Measurements from ENCODE around the gene KCNK18. TPM values are rescaled to one million over a fixed set of nuclear protein-coding genes. Genes with fewer than 3 reads are reported as not detected.

The KCNK18 gene
- not detected for total RNA-seq

DNA sequence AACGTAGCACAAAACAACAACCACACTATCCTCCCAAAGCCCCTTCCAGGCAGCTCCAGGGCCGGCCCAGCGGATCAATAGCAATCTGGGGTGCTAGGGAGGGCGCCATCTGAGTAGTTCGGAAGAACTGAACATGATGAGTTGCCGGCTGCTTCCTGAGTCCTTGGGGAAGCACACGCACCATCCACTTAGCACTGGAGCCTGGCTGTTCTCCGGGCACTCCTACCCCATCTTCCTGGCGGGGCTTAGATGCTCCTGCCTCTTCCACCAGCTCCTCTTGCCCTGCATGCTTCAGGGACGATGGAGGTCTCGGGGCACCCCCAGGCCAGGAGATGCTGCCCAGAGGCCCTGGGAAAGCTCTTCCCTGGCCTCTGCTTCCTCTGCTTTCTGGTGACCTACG, at the start of gene KCNK18:
Gene KCNK18, plus strand, starts transcription at position 301 of the 400 bp plus-strand sequence. Its CDS starts 0 bp downstream, at position 301.
- DNase-seq = no peak
- Mint-ChIP-seq H3K4me3 (no peak within 1 kb of the TSS), H3K27me3 (ENCODE audit: low read depth) (no peaks in the 10 kb centered on the region), H3K27ac (no peak within 1 kb of the TSS), H3K36me3 (ENCODE audit: low read depth) (no peaks in the 10 kb centered on the region), H3K9me3 (ENCODE audit: insufficient read depth) (no peaks in the 10 kb centered on the region), H3K4me1 (ENCODE audit: low read depth) (no peaks in the 10 kb centered on the region)
- ChIA-PET CTCF (no interaction called here), POLR2A (no interaction called here)
- no peak for ATAC-seq

GRCh38 chr10:117148284-117148683, 49.0 kb upstream of the KCNK18 start:
- no peaks in the 10 kb centered on the region for H3K4me1 Mint-ChIP-seq (ENCODE audit: low read depth)
- no peak overlapping the region for H3K4me3 Mint-ChIP-seq
- H3K27me3 Mint-ChIP-seq (ENCODE audit: low read depth) = peaks cover 19% of the 10 kb centered on the region
- H3K36me3 Mint-ChIP-seq (ENCODE audit: low read depth) = no peaks in the 10 kb centered on the region
- DNase-seq = no peak
- H3K27ac Mint-ChIP-seq = no peak overlapping the region
- CTCF ChIA-PET = no interaction called here
- no peak for ATAC-seq
- no peaks in the 10 kb centered on the region for H3K9me3 Mint-ChIP-seq (ENCODE audit: insufficient read depth)
- POLR2A ChIA-PET = no interaction called here

- Mint-ChIP-seq H3K9me3 (ENCODE audit: insufficient read depth) (no peaks in the 10 kb centered on the region), H3K4me3 (no peak overlapping the region), H3K4me1 (ENCODE audit: low read depth) (no peaks in the 10 kb centered on the region), H3K36me3 (ENCODE audit: low read depth) (no peaks in the 10 kb centered on the region), H3K27me3 (ENCODE audit: low read depth) (peaks cover 27% of the 10 kb centered on the region), H3K27ac (no peak overlapping the region)
- ChIA-PET CTCF (no interaction called here), POLR2A (no interaction called here)
- ATAC-seq (no peak), DNase-seq (no peak)
Observed at GRCh38 chr10:117152668-117153067, 44.6 kb upstream of the KCNK18 start.

GRCh38 chr10:117158297-117158696, 39.0 kb upstream of the KCNK18 start:
- no peaks in the 10 kb centered on the region for H3K4me1 Mint-ChIP-seq (ENCODE audit: low read depth)
- CTCF ChIA-PET = interaction anchor here (1.9 to 2.1 kb wide), 2 partner anchors 9 to 17 kb away, joined by 8 to 9 read pairs; no protein-coding TSS in a partner anchor

GRCh38 chr10:117159390-117159789, 37.9 kb upstream of the KCNK18 start:
- ChIA-PET POLR2A (no interaction called here), CTCF (interaction anchor here (2.1 kb wide), 1 partner anchor 8 kb away, joined by 9 read pairs; no protein-coding TSS in a partner anchor)
- H3K27ac Mint-ChIP-seq = no peak overlapping the region
- H3K4me3 Mint-ChIP-seq = no peak overlapping the region
- peaks cover 61% of the 10 kb centered on the region for H3K27me3 Mint-ChIP-seq (ENCODE audit: low read depth)
- H3K9me3 Mint-ChIP-seq (ENCODE audit: insufficient read depth) = peaks cover 5% of the 10 kb centered on the region
- ATAC-seq (no peak), DNase-seq (no peak)
- H3K36me3 Mint-ChIP-seq (ENCODE audit: low read depth) = peaks cover 5% of the 10 kb centered on the region
- no peaks in the 10 kb centered on the region for H3K4me1 Mint-ChIP-seq (ENCODE audit: low read depth)

More at GRCh38 chr10:117158297-117158696, 39.0 kb upstream of the KCNK18 start:
- ATAC-seq = no peak
- POLR2A ChIA-PET = no interaction called here
- peaks cover 5% of the 10 kb centered on the region for H3K36me3 Mint-ChIP-seq (ENCODE audit: low read depth)
- DNase-seq = no peak
- peaks cover 5% of the 10 kb centered on the region for H3K9me3 Mint-ChIP-seq (ENCODE audit: insufficient read depth)
- no peak overlapping the region for H3K4me3 Mint-ChIP-seq
- H3K27me3 Mint-ChIP-seq (ENCODE audit: low read depth) = peaks cover 61% of the 10 kb centered on the region
- H3K27ac Mint-ChIP-seq = no peak overlapping the region

GRCh38 chr10:117160567-117160966, 36.7 kb upstream of the KCNK18 start:
- no peak for DNase-seq
- no peaks in the 10 kb centered on the region for H3K4me1 Mint-ChIP-seq (ENCODE audit: low read depth)
- peaks cover 5% of the 10 kb centered on the region for H3K36me3 Mint-ChIP-seq (ENCODE audit: low read depth)
- peaks cover 5% of the 10 kb centered on the region for H3K9me3 Mint-ChIP-seq (ENCODE audit: insufficient read depth)
- H3K27me3 Mint-ChIP-seq (ENCODE audit: low read depth) = peaks cover 67% of the 10 kb centered on the region
- ChIA-PET POLR2A (no interaction called here), CTCF (no interaction called here)
- no peak overlapping the region for H3K4me3 Mint-ChIP-seq
- no peak for ATAC-seq
- H3K27ac Mint-ChIP-seq = no peak overlapping the region

GRCh38 chr10:117161386-117162033, 35.8 kb upstream of the KCNK18 start:
- DNase-seq (no peak), ATAC-seq (no peak)
- ChIA-PET CTCF (interaction anchor here (0.9 kb wide), 1 partner anchor 13 kb away, joined by 3 read pairs; no protein-coding TSS in a partner anchor), POLR2A (no interaction called here)
- Mint-ChIP-seq H3K36me3 (ENCODE audit: low read depth) (peaks cover 5% of the 10 kb centered on the region), H3K27ac (no peak overlapping the region), H3K9me3 (ENCODE audit: insufficient read depth) (peaks cover 5% of the 10 kb centered on the region), H3K4me1 (ENCODE audit: low read depth) (peaks cover 2% of the 10 kb centered on the region), H3K4me3 (no peak overlapping the region), H3K27me3 (ENCODE audit: low read depth) (peaks cover 72% of the 10 kb centered on the region)

DNA sequence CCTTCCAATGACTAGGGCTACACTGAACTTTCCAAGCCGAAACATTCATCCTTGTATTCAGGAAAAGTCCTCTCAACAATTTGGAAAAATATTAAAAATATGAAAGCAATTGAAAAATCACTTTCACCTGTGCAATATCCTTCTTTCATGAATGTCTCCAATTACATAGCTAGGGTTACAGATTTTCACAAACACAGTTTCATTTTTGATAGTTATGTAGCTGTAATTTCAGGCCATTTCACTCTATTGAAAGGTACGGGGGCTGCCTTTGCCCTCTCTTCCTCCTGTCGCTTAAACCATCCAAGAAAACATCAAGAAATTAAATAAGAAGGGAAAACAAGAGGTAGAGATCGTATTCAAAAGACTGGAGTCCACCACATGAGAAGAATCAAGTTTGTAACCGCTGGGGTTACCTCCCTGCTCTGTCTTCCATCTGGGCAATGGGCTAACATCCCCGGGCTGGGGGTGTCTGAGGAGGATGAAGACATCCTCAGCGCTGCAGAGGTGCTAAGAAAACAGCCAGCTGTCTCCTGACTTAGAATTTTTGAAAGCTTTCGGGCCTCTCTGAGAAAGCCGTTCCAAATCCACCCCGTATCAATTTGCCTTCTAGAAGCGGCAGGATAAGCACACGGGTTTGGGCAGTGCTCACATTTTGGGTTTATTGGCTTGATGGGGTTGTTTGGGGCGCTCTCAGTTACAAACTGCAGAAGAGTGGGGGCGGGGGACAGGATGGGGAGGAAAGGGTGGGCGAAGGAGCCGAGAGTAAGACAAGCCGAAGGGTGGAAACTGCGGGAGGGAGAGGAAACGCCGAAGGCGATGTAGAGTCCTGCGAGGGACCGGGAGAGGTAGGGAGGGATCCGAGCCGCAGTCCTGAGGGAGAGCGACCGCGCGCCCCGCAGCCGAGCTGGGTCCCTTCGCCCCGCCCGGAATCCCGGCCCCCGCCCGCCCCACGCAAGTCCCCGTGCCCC, 34.9 kb upstream of the KCNK18 start:
- peak overlapping the region; percentile 69 for H3K27ac Mint-ChIP-seq
- CTCF ChIA-PET = interaction anchor here (0.9 kb wide), 1 partner anchor 12 kb away, joined by 3 read pairs; no protein-coding TSS in a partner anchor
- POLR2A ChIA-PET = no interaction called here
- DNase-seq = no peak
- H3K36me3 Mint-ChIP-seq (ENCODE audit: low read depth) = peaks cover 8% of the 10 kb centered on the region
- no peak overlapping the region for H3K4me3 Mint-ChIP-seq
- H3K4me1 Mint-ChIP-seq (ENCODE audit: low read depth) = peaks cover 8% of the 10 kb centered on the region
- H3K9me3 Mint-ChIP-seq (ENCODE audit: insufficient read depth) = peaks cover 5% of the 10 kb centered on the region
- H3K27me3 Mint-ChIP-seq (ENCODE audit: low read depth) = peaks cover 75% of the 10 kb centered on the region
- ATAC-seq = no peak

GRCh38 chr10:117163061-117163953, 34.0 kb upstream of the KCNK18 start:
- peaks cover 10% of the 10 kb centered on the region for H3K4me1 Mint-ChIP-seq (ENCODE audit: low read depth)
- POLR2A ChIA-PET = interaction anchor here (0.6 kb wide), 1 partner anchor 1707 kb away, joined by 4 read pairs; no protein-coding TSS in a partner anchor
- no peak for ATAC-seq

GRCh38 chr10:117163954-117164548, 33.2 kb upstream of the KCNK18 start:
- Mint-ChIP-seq H3K4me3 (no peak overlapping the region), H3K4me1 (ENCODE audit: low read depth) (peaks cover 10% of the 10 kb centered on the region), H3K36me3 (ENCODE audit: low read depth) (peaks cover 8% of the 10 kb centered on the region), H3K27ac (no peak overlapping the region), H3K9me3 (ENCODE audit: insufficient read depth) (peaks cover 5% of the 10 kb centered on the region), H3K27me3 (ENCODE audit: low read depth) (peaks cover 70% of the 10 kb centered on the region)
- POLR2A ChIA-PET = interaction anchor here (0.6 kb wide), 1 partner anchor 1706 kb away, joined by 4 read pairs; no protein-coding TSS in a partner anchor
- no peak for DNase-seq
- no peak for ATAC-seq
- CTCF ChIA-PET = interaction anchor here (4.6 kb wide), 1 partner anchor 11 kb away, joined by 22 read pairs; no protein-coding TSS in a partner anchor

More at GRCh38 chr10:117163061-117163953, 34.0 kb upstream of the KCNK18 start:
- CTCF ChIA-PET = interaction anchor here (4.6 kb wide), 1 partner anchor 12 kb away, joined by 22 read pairs; no protein-coding TSS in a partner anchor
- DNase-seq = no peak
- Mint-ChIP-seq H3K4me3 (no peak overlapping the region), H3K27me3 (ENCODE audit: low read depth) (peaks cover 72% of the 10 kb centered on the region), H3K9me3 (ENCODE audit: insufficient read depth) (peaks cover 5% of the 10 kb centered on the region), H3K27ac (no peak overlapping the region), H3K36me3 (ENCODE audit: low read depth) (peaks cover 8% of the 10 kb centered on the region)

Measured in activated CD8-positive, alpha-beta T cell treated with anti-CD3 and anti-CD28 coated beads, Interleukin-2, amount 10 ng/mL, durations not matched to agents 7 days and 5 days (primary cell).